Neutrophil (primary cell): ENCODE data around the gene ARL3.
"Not testable (repeated sequence)": the region's sequence is repeated elsewhere in the genome, so short reads cannot be mapped to it uniquely, and the experiment has no call there.

ENCODE experiments used
- H3K27ac ChIP-seq: fragments of 200-600 bp; sonication (generic); 2 replicates; pipeline ENCODE4 v1.5.1; 2016; ENCODE audit warnings: mild to moderate bottlenecking, moderate library complexity
- H3K27me3 ChIP-seq: fragments of 200-600 bp; sonication (generic); 2 replicates; pipeline ENCODE4 v1.6.0; 2016; ENCODE audit warnings: mild to moderate bottlenecking
- H3K36me3 ChIP-seq: fragments of 200-600 bp; sonication (generic); 2 replicates; pipeline ENCODE4 v1.5.1; 2017
- H3K4me1 ChIP-seq, 2 experiments: fragments of 200-600 bp in 1 of 2; sonication (generic) in 1 of 2; 1 replicate in 1 of 2; 2 replicates in 1 of 2; pipeline versions ENCODE4 v1.5.1 to v1.6.1; 2013 to 2016; ENCODE audit warnings: low read depth in 1 of 2, low read length in 1 of 2, mild to moderate bottlenecking in 1 of 2, moderate library complexity in 1 of 2; ENCODE audit not compliant: control insufficient read depth in 1 of 2, insufficient read depth in 1 of 2
- H3K4me3 ChIP-seq, 2 experiments: fragments of 200-600 bp in 1 of 2; sonication (generic) in 1 of 2; 1 replicate in 1 of 2; 2 replicates in 1 of 2; pipeline ENCODE4 v1.5.1; 2013 to 2016; ENCODE audit warnings: low read depth in 1 of 2, low read length in 1 of 2, mild to moderate bottlenecking in 1 of 2, moderate library complexity in 1 of 2
- H3K9me3 ChIP-seq: fragments of 200-600 bp; sonication (generic); 2 replicates; pipeline ENCODE4 v1.5.1; 2016
- CTCF ChIP-seq: fragments of 200-600 bp; sonication (generic); IDR thresholded peaks from 2 replicates; pipeline ENCODE4 v1.5.1; 2016; ENCODE audit warnings: antibody characterized with exemption

ARL3 gene

GRCh38 chr10:102745157-102745556 lies 31.0 kb upstream of the ARL3 start:
- no peaks in the 10 kb centered on the region for H3K36me3 ChIP-seq

GRCh38 chr10:102744374-102745051 lies 30.3 kb upstream of the ARL3 start:
- no peaks in the 10 kb centered on the region for H3K27me3 ChIP-seq

More at GRCh38 chr10:102745157-102745556, 31.0 kb upstream of the ARL3 start:
- Histone ChIP-seq H3K9me3 (no peaks in the 10 kb centered on the region), H3K27me3 (no peaks in the 10 kb centered on the region), H3K27ac (peak overlapping the region; percentile 87), H3K4me1 (peaks cover 26 to 28% of the 10 kb centered on the region in 2 experiments), H3K4me3 (peak overlapping the region; percentile 95 to 99)
- no peak for TF ChIP-seq CTCF

GRCh38 chr10:102743588-102744373 lies 29.6 kb upstream of the ARL3 start, which contains the start of gene WBP1L:
WBP1L (plus strand) TSS chr10:102743948; CDS start chr10:102744054, 106 bp downstream.
- TF ChIP-seq CTCF: peak; percentile 21
- H3K27me3 ChIP-seq: no peaks in the 10 kb centered on the region
- no peaks in the 10 kb centered on the region for H3K36me3 ChIP-seq
- peaks cover 35 to 36% of the 10 kb centered on the region in 2 experiments for H3K4me1 ChIP-seq
- peak within 1 kb of the TSS; percentile 95 to 99 for H3K4me3 ChIP-seq
- no peaks in the 10 kb centered on the region for H3K9me3 ChIP-seq
- H3K27ac ChIP-seq: peak within 1 kb of the TSS; percentile 87

More at GRCh38 chr10:102744374-102745051, 30.3 kb upstream of the ARL3 start:
- H3K4me1 ChIP-seq: peaks cover 27 to 29% of the 10 kb centered on the region in 2 experiments
- H3K4me3 ChIP-seq: peak overlapping the region; percentile 95 to 99
- no peak for TF ChIP-seq CTCF
- no peaks in the 10 kb centered on the region for H3K9me3 ChIP-seq
- H3K36me3 ChIP-seq: no peaks in the 10 kb centered on the region
- peak overlapping the region; percentile 87 for H3K27ac ChIP-seq

- Histone ChIP-seq H3K27ac (peak overlapping the region; percentile 87), H3K36me3 (no peaks in the 10 kb centered on the region), H3K27me3 (no peaks in the 10 kb centered on the region), H3K4me1 (peaks cover 37 to 42% of the 10 kb centered on the region in 2 experiments), H3K9me3 (no peaks in the 10 kb centered on the region), H3K4me3 (peak overlapping the region; percentile 95 to 99)
- TF ChIP-seq CTCF: no peak
Observed at GRCh38 chr10:102743078-102743587, 28.9 kb upstream of the ARL3 start.

GRCh38 chr10:102742313-102742712 lies 28.1 kb upstream of the ARL3 start:
- not testable (repeated sequence) for H3K4me3 ChIP-seq, H3K9me3 ChIP-seq, H3K27me3 ChIP-seq, H3K36me3 ChIP-seq, H3K27ac ChIP-seq
- peaks cover 37 to 42% of the 10 kb centered on the region in 2 experiments for H3K4me1 ChIP-seq
